Measurements from ENCODE around the gene SUFU. TPM values are rescaled to one million over a fixed set of nuclear protein-coding genes. Genes with fewer than 3 reads are reported as not detected.

Gene SUFU
- total and polyA plus RNA-seq, 2 of the 8 experiments (the other 6 are each of a cell fraction or from before 2014, with no cell fraction given) = 7.0 to 10.8 TPM

- Histone ChIP-seq H3K79me2 (ENCODE audit: control insufficient read depth in 1 of 2, insufficient read depth in 2 of 2, low read length in 2 of 2) (no peaks in the 10 kb centered on the region), H3K79me1 (ENCODE audit: low read depth, low read length) (no peaks in the 10 kb centered on the region), H2BK20ac (ENCODE audit: low read length) (no peak overlapping the region), H2BK120ac (replicated peaks; ENCODE audit: low read depth, low read length) (no peak overlapping the region), H3K27ac (ENCODE audit: low read depth, low read length) (no peak overlapping the region), H4K91ac (replicated peaks; ENCODE audit: insufficient read length, low read length) (no peak overlapping the region), H2AFZ (ENCODE audit: low read length) (no peak overlapping the region), H2BK5ac (ENCODE audit: low read depth, low read length) (no peak overlapping the region), H3K18ac (ENCODE audit: extremely low read depth, low read length) (no peak overlapping the region), H2BK12ac (ENCODE audit: low read depth, low read length) (no peak overlapping the region), H4K8ac (ENCODE audit: extremely low read depth, insufficient read depth, low read length) (no peak overlapping the region), H3K27me3 (replicated peaks in 1 of 4; ENCODE audit: control insufficient read depth in 3 of 4, extremely low read depth in 1 of 4, insufficient read depth in 3 of 4, low read length in 3 of 4) (no peaks in the 10 kb centered on the region; a peak in 1 of 7 replicates), H4K20me1 (replicated peaks in 1 of 2; ENCODE audit: control insufficient read depth in 1 of 2, insufficient read depth in 2 of 2, low read length in 2 of 2) (peaks cover 0 to 1% of the 10 kb centered on the region in 2 experiments), H3K56ac (replicated peaks; ENCODE audit: insufficient read length, low read depth, low read length) (no peak overlapping the region), H3K36me3 (ENCODE audit: control insufficient read depth in 2 of 4, insufficient read depth in 4 of 4, low read length in 3 of 4) (peaks cover 0 to 2% (median 0%) of the 10 kb centered on the region in 4 experiments; a peak in 1 of 8 replicates), H2BK15ac (ENCODE audit: low read length) (no peak overlapping the region), H3K23me2 (ENCODE audit: low read depth, low read length) (no peaks in the 10 kb centered on the region), H3K4ac (replicated peaks; ENCODE audit: insufficient read length, low read depth, low read length) (no peak overlapping the region), H3K14ac (ENCODE audit: insufficient read length) (no peak overlapping the region), H3K4me1 (replicated peaks in 1 of 4; ENCODE audit: control insufficient read depth in 3 of 4, insufficient read depth in 4 of 4, low read length in 3 of 4) (peaks cover 0 to 2% (median 0%) of the 10 kb centered on the region in 4 experiments; a peak in 3 of 7 replicates), H3K23ac (ENCODE audit: insufficient read length) (no peak overlapping the region), H3K9me3 (ENCODE audit: insufficient read depth in 2 of 2, low read depth in 1 of 2, low read length in 1 of 2) (no peaks in the 10 kb centered on the region), H3K9ac (replicated peaks in 1 of 4; ENCODE audit: extremely low read depth in 1 of 4, low read depth in 3 of 4, low read length in 3 of 4) (no peak overlapping the region), H3K4me3 (ENCODE audit: extremely low read depth in 1 of 4, insufficient read depth in 2 of 4, low read depth in 3 of 4, low read length in 4 of 4) (no peak overlapping the region), H3K4me2 (ENCODE audit: insufficient read depth in 1 of 2, low read depth in 2 of 2, low read length in 2 of 2) (no peak overlapping the region), H4K5ac (ENCODE audit: insufficient read length, low read depth, low read length) (no peak overlapping the region), H2AK5ac (ENCODE audit: low read depth, low read length) (no peak overlapping the region)
- CTCF ChIA-PET (ENCODE audit: partially characterized antibody) = interaction anchor here (0.6 to 6.2 kb wide), 34 partner anchors 9 to 1574 kb away, joined by 3 to 69 read pairs (median 3); partner anchors contain the start of genes SUFU and TRIM8
- POLR2A ChIA-PET (ENCODE audit: partially characterized antibody) = no interaction called here
- no peak for DNase-seq (ENCODE audit: low read depth in 1 of 2, low spot score in 2 of 2)
- 69% methylated on average over 4 of the region's 4 CpGs; no CpG with 5 or more reads in 1 of the 2 experiments for WGBS, 2 experiments (ENCODE audit: extremely low coverage in 1 of 2, insufficient coverage in 1 of 2, insufficient read length in 1 of 2, insufficient replicate concordance in 2 of 2, low coverage in 1 of 2, low lambda C conversion rate in 2 of 2, missing lambda C conversion rate in 1 of 2)
- FAIRE-seq = peak; percentile 13
- TF ChIP-seq CHD2 (IDR thresholded peaks at IDR 0.05; ENCODE audit: low read length) (no peak), RNF2 (IDR thresholded peaks at IDR 0.05; ENCODE audit: borderline replicate concordance, low read depth, low read length, missing control alignments, poor library complexity, severe bottlenecking) (no peak), TAF1 (IDR thresholded peaks at IDR 0.05; ENCODE audit: low read depth, low read length) (no peak), MAFK (IDR thresholded peaks at IDR 0.05; ENCODE audit: low read depth, low read length) (no peak)
Observed at GRCh38 chr10:102595897-102596296, 92.1 kb downstream of the SUFU start.

Data from H1 (cell line).